Activated CD8-positive, alpha-beta memory T cell treated with anti-CD3 and anti-CD28 coated beads, Interleukin-2, amount 50 U/mL, for 1 hour (primary cell): Measurements from ENCODE around the gene CSF1R.

Source experiments
- DNase-seq: peaks from one replicate; pipeline ENCODE4 v3.0.0-alpha.2; 2020; ENCODE audit errors: extremely low read depth

Gene CSF1R

GRCh38 chr5:150024346-150024984 is 61.9 kb downstream of the CSF1R start:
- DNase-seq = no peak

DNA sequence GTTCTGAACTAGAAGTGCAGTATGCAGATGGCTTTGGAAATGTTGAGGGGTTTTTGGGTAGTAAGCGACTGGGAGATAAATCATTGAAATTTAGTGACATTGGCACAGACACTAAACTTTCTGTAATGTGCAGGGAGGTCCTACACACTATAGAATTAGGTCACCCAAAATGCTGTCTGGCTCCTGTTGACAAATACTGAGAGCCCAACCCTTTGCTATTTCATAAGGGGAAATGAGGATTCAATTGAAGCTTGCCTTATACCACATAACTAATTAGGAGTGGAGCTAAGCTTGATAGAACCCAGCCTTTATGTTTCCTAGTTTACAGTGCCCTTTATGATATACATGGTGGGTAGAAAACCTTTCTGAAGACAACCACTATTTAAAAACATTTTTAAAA is 63.2 kb downstream of the CSF1R start:
- DNase-seq = no peak

GRCh38 chr5:150022681-150023080 is 63.7 kb downstream of the CSF1R start:
- no peak for DNase-seq

DNA sequence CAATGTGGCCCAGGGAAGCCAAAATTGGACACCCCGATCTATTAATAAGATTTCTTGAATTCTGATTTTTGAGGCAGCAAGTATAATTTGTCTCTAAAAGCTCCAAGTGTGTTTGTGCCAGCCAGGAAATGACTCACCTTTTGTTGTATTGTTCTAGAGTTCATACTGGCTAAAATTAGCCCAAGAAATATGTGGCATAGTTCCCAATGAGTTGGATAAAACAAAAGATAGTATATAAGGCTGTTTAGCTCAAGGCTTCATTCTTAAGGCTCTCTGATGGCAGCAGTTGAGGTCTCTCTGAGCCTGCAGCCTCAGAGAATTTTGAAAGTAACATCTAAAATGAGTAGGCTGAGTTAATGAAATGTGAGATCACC is 64.2 kb downstream of the CSF1R start:
- DNase-seq = no peak

GRCh38 chr5:150021491-150022157 is 64.7 kb downstream of the CSF1R start:
- no peak for DNase-seq

GRCh38 chr5:150020249-150020648 is 66.1 kb downstream of the CSF1R start:
- no peak for DNase-seq

GRCh38 chr5:150017226-150018005 is 68.9 kb downstream of the CSF1R start:
- DNase-seq = no peak

GRCh38 chr5:150016537-150016936 is 69.8 kb downstream of the CSF1R start:
- DNase-seq = no peak

- no peak for DNase-seq
These were observed 70.9 kb downstream of the CSF1R start for GRCh38 chr5:150015415-150015814.

GRCh38 chr5:150014456-150014855 is 71.9 kb downstream of the CSF1R start:
- no peak for DNase-seq

GRCh38 chr5:150013931-150014330 is 72.4 kb downstream of the CSF1R start:
- no peak for DNase-seq

- DNase-seq = no peak
These were observed 76.5 kb downstream of the CSF1R start for GRCh38 chr5:150009671-150010387.

DNA sequence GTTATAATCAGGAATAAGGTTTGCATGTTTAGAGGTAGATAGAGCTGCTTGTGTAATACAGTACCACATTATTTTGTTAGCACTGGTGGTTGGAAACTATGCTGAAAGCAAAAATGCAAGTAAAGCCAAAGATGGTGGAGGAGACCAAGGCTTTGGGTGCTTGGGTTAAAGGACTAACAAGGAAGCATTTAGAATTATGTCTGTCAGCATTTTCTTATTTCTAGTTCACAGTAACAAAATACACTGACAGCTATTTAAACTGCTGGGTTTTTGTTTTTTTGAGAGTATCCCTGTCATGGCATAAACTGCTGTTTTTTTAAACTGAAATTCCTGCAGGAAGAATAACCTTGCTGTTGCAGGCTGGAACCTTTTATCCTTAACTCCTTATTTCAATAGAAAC is 79.3 kb downstream of the CSF1R start:
- DNase-seq = no peak

DNA sequence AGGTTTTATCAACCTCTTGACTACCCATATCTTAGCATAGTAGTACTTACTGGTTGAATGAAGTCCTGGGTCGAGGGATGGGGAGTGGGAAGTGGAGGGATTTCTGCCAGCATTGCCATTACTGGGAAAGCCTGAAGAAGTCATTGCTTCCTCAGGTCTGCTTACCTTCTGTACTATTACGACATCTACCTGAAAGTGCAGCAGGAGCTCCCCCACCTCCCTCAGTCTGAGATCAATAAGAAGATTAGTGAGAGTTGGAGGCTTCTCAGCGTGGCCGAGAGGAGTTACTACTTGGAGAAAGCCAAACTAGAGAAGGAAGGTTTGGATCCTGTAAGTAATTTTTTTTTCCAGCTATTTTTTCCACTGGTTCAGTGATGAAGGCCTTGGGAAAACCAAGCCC is 80.0 kb downstream of the CSF1R start:
- no peak for DNase-seq
